B cell (primary cell): Measurements from ENCODE around the gene LYAR. TPM values are rescaled to one million over a fixed set of nuclear protein-coding genes. Genes with fewer than 3 reads are reported as not detected.

Experiments used
- ATAC-seq: fragments of 200-7000 bp; cut with Tn5 transposase; one replicate; pipeline ENCODE4 v1.10.0; 2021; ENCODE audit warnings: low read depth, mild to moderate bottlenecking, moderate number of reproducible peaks, moderate library complexity
- CTCF ChIA-PET: fragments of 350-600 bp; sonication (Branson Sonifier 250); formaldehyde crosslinking; loops from one replicate; lab custom pipeline; 2021; ENCODE audit warnings: antibody characterized with exemption, inconsistent platforms; lab: Charles Lee
- POLR2A ChIA-PET: fragments of 350-600 bp; sonication (Branson Sonifier 250); formaldehyde crosslinking; loops from one replicate; lab custom pipeline; 2021; ENCODE audit warnings: antibody characterized with exemption; lab: Charles Lee
- DNase-seq: peaks from one replicate; pipeline ENCODE4 v3.0.0; 2013
- H2AFZ ChIP-seq: 2 replicates; pipeline ENCODE4 v1.6.1; 2012; ENCODE audit warnings: mild to moderate bottlenecking, low read depth, low read length; ENCODE audit not compliant: insufficient read depth, poor library complexity, severe bottlenecking
- H3K27ac ChIP-seq, 2 donors: 1 replicate in 1 of 2; 2 replicates in 1 of 2; pipeline ENCODE4 v1.5.1; 2012 to 2013; ENCODE audit warnings: low read length in 2 of 2, mild to moderate bottlenecking in 2 of 2, moderate library complexity in 1 of 2
- H3K27me3 ChIP-seq, 4 experiments: fragments of 200-600 bp in 1 of 4; sonication (generic) in 1 of 4; replicated peaks in 1 of 4; 1 replicate in 2 of 4; 2 replicates in 2 of 4; pipeline versions ENCODE4 v1.6.1 to v1.7.0; 2013 to 2016; ENCODE audit warnings: low read length in 3 of 4, mild to moderate bottlenecking in 2 of 4, mixed read lengths in 1 of 4, moderate library complexity in 1 of 4; ENCODE audit not compliant: insufficient read depth in 4 of 4, control insufficient read depth in 3 of 4; ENCODE audit errors: control extremely low read depth in 1 of 4
- H3K36me3 ChIP-seq, 2 experiments: replicated peaks in 1 of 2; 1 replicate in 1 of 2; 2 replicates in 1 of 2; pipeline versions ENCODE4 v1.6.1 to v1.7.1; 2013; ENCODE audit warnings: low read length in 1 of 2; ENCODE audit not compliant: insufficient read depth in 2 of 2, control insufficient read depth in 1 of 2; ENCODE audit errors: control extremely low read depth in 1 of 2, extremely low read depth in 1 of 2
- H3K4me1 ChIP-seq, 2 donors: fragments of 200-600 bp in 1 of 2; sonication (generic) in 1 of 2; 1 replicate in 1 of 2; 2 replicates in 1 of 2; pipeline versions ENCODE4 v1.5.1 to v1.6.1; 2013 to 2017; ENCODE audit warnings: low read length in 2 of 2; ENCODE audit not compliant: control insufficient read depth in 2 of 2, insufficient read depth in 2 of 2
- H3K4me2 ChIP-seq: replicated peaks from 2 replicates; pipeline ENCODE3; 2012; ENCODE audit warnings: mild to moderate bottlenecking, low read depth, low read length; ENCODE audit not compliant: poor library complexity, severe bottlenecking
- H3K4me3 ChIP-seq, 5 experiments: fragments of 200-600 bp in 1 of 5; sonication (generic) in 1 of 5; 1 replicate in 3 of 5; 2 replicates in 2 of 5; pipeline versions ENCODE4 v1.5.1 to v1.7.0; 2011 to 2016; ENCODE audit warnings: low read length in 4 of 5, mild to moderate bottlenecking in 4 of 5, low read depth in 2 of 5, control low read depth in 1 of 5, moderate library complexity in 1 of 5; ENCODE audit not compliant: insufficient read depth in 1 of 5; ENCODE audit errors: control extremely low read depth in 1 of 5, extremely low read depth in 1 of 5
- H3K79me2 ChIP-seq: fragments of 200-600 bp; sonication (generic); one replicate; pipeline ENCODE4 v1.6.0; 2016; ENCODE audit warnings: low read length; ENCODE audit not compliant: control insufficient read depth, insufficient read depth
- H3K9ac ChIP-seq: fragments of 200-600 bp; sonication (generic); 2 replicates; pipeline ENCODE4 v1.6.1; 2017; ENCODE audit warnings: mild to moderate bottlenecking, low read length, moderate library complexity
- H3K9me3 ChIP-seq, 3 donors: one replicate each; pipeline versions ENCODE4 v1.6.1 to v1.7.1; 2013; ENCODE audit warnings: low read length in 2 of 3; ENCODE audit not compliant: control insufficient read depth in 2 of 3, insufficient read depth in 1 of 3; ENCODE audit errors: control extremely low read depth in 1 of 3
- H4K20me1 ChIP-seq: 2 replicates; pipeline ENCODE4 v1.6.0; 2012; ENCODE audit warnings: mild to moderate bottlenecking, low read length; ENCODE audit not compliant: insufficient read depth, control insufficient read depth, poor library complexity, severe bottlenecking
- H3K27ac Mint-ChIP-seq: one replicate; pipeline ENCODE4 v1.8.0; 2021; ENCODE audit warnings: mixed read lengths
- H3K27me3 Mint-ChIP-seq: one replicate; pipeline ENCODE4 v1.8.0; 2021; ENCODE audit warnings: mixed read lengths
- H3K4me1 Mint-ChIP-seq: one replicate; pipeline ENCODE4 v1.8.0; 2021; ENCODE audit warnings: mixed read lengths
- H3K4me3 Mint-ChIP-seq: one replicate; pipeline ENCODE4 v1.8.0; 2021; ENCODE audit warnings: mixed read lengths
- H3K9me3 Mint-ChIP-seq: one replicate; pipeline ENCODE4 v1.8.0; 2022; ENCODE audit warnings: mixed read lengths; ENCODE audit not compliant: insufficient read depth
- CTCF ChIP-seq: fragments of 200-600 bp; IDR thresholded peaks from one replicate; pipeline ENCODE4 v1.8.0; 2022; ENCODE audit warnings: antibody characterized with exemption, mild to moderate bottlenecking
- EZH2 ChIP-seq: IDR thresholded peaks from 2 replicates; pipeline ENCODE4 v1.6.1; 2012; ENCODE audit warnings: borderline replicate concordance, low read depth, mild to moderate bottlenecking, moderate library complexity, low read length; ENCODE audit not compliant: insufficient read depth, poor library complexity, severe bottlenecking
- WGBS: methylation state at CpG from one replicate; pipeline ENCODE4 v1.1.5; 2013; ENCODE audit warnings: missing lambda C conversion rate; ENCODE audit not compliant: insufficient coverage; 5-methylcytosine and 5-hydroxymethylcytosine counted together
- intact Hi-C: fragments of 100-400 bp; cut with micrococcal nuclease; formaldehyde crosslinking; loops from one replicate; pipeline ENCODE4 v1.10.0; 2022
- polyA plus RNA-seq: library from polyadenylated mRNA; depleted of rRNA; stranded (reverse); fragments of >200 nt; gene quantifications from 2 replicates; pipeline ENCODE4 v1.2.3, GENCODE V29; 2012
- total RNA-seq, 2 donors: library from RNA; stranded (reverse); fragments of 120-200 nt in 1 of 2; gene quantifications; 1 replicate in 1 of 2; 2 replicates in 1 of 2; pipeline versions ENCODE4 v1.2.3 to v1.2.4, GENCODE V29; 2013 to 2022

The LYAR gene
- total and polyA plus RNA-seq, 2 donors (not counting 1 experiment from before 2014, with no cell fraction given): 3.0 to 11.5 TPM

GRCh38 chr4:4248885-4249203, 41.1 kb downstream of the LYAR start:
- peak overlapping the region; percentile 79 for H3K4me2 ChIP-seq
- TF ChIP-seq CTCF (no peak), EZH2 (no peak)
- peak overlapping the region; percentile 91 for H2AFZ ChIP-seq
- no peaks in the 10 kb centered on the region for H3K9me3 ChIP-seq
- WGBS: 56% methylated on average over 7 of the region's 10 CpGs
- peaks cover 0 to 6% (median 1%) of the 10 kb centered on the region in 4 experiments for H3K27me3 ChIP-seq
- Mint-ChIP-seq H3K9me3 (no peaks in the 10 kb centered on the region), H3K27me3 (peaks cover 5% of the 10 kb centered on the region), H3K4me1 (peaks cover 21% of the 10 kb centered on the region), H3K4me3 (peak overlapping the region; percentile 88), H3K27ac (peak overlapping the region; percentile 97)
- peak overlapping the region; percentile 88 for H3K27ac ChIP-seq
- H3K79me2 ChIP-seq: peaks cover 23% of the 10 kb centered on the region
- no peak for ATAC-seq
- no peak for DNase-seq
- CTCF ChIA-PET: interaction anchor here (1.0 to 2.5 kb wide), 4 partner anchors 11 to 89 kb away, joined by 3 to 16 read pairs (median 7); no protein-coding TSS in a partner anchor
- POLR2A ChIA-PET: no interaction called here
- H3K4me3 ChIP-seq: peak overlapping the region; percentile 67 to 98 (median 84)
- no peaks in the 10 kb centered on the region for H4K20me1 ChIP-seq
- H3K36me3 ChIP-seq: peaks cover 3 to 22% of the 10 kb centered on the region in 2 experiments
- H3K9ac ChIP-seq: peak overlapping the region; percentile 93
- H3K4me1 ChIP-seq: peaks cover 14 to 17% of the 10 kb centered on the region in 2 donors
- intact Hi-C loops: loop anchor here (1.0 to 2.0 kb wide), 2 partner anchors 41 to 294 kb away; partner anchors contain the start of genes LYAR, STX18 and ZBTB49
